H1 (cell line): Measurements from ENCODE around the gene WDR35. TPM values are rescaled to one million over a fixed set of nuclear protein-coding genes. Genes with fewer than 3 reads are reported as not detected.

Source experiments
- CTCF ChIA-PET: fragments of 300-600 bp; sonication (Branson Sonifier 250); formaldehyde crosslinking; loops from one replicate; lab custom pipeline; 2021; ENCODE audit not compliant: partially characterized antibody; lab: Charles Lee
- POLR2A ChIA-PET: fragments of 300-600 bp; sonication (Branson Sonifier 250); formaldehyde crosslinking; loops from one replicate; lab custom pipeline; 2021; ENCODE audit warnings: inconsistent platforms; ENCODE audit not compliant: partially characterized antibody; lab: Charles Lee
- DNase-seq, 2 experiments: peaks; one replicate each; pipeline versions ENCODE4 v3.0.0 to v3.0.0-alpha.2; 2010 to 2022; ENCODE audit warnings: low spot score in 2 of 2, low read depth in 1 of 2, mixed read lengths in 1 of 2
- FAIRE-seq: peaks from 2 replicates; lab custom pipeline; 2011; peaks lifted over from hg19 to GRCh38; lab: Jason Lieb, UNC
- H2AFZ ChIP-seq: 2 replicates; pipeline ENCODE4 v1.8.1; 2012; ENCODE audit warnings: low read length, inconsistent platforms
- H2AK5ac ChIP-seq: 2 replicates; pipeline ENCODE4 v1.6.1; 2013; ENCODE audit warnings: low read depth, low read length
- H2BK120ac ChIP-seq: replicated peaks from 2 replicates; pipeline ENCODE3; 2013; ENCODE audit warnings: low read depth, low read length, inconsistent platforms
- H2BK12ac ChIP-seq: 2 replicates; pipeline ENCODE4 v1.6.1; 2013; ENCODE audit warnings: low read depth, low read length
- H2BK15ac ChIP-seq: 2 replicates; pipeline ENCODE4 v1.6.1; 2013; ENCODE audit warnings: low read length
- H2BK20ac ChIP-seq: 2 replicates; pipeline ENCODE4 v1.6.1; 2013; ENCODE audit warnings: low read length
- H2BK5ac ChIP-seq: 2 replicates; pipeline ENCODE4 v1.6.1; 2013; ENCODE audit warnings: low read depth, low read length
- H3K14ac ChIP-seq: 2 replicates; pipeline ENCODE4 v1.6.1; 2013; ENCODE audit warnings: inconsistent platforms; ENCODE audit not compliant: insufficient read length
- H3K18ac ChIP-seq: 2 replicates; pipeline ENCODE4 v1.6.1; 2013; ENCODE audit warnings: low read length; ENCODE audit errors: extremely low read depth
- H3K23ac ChIP-seq: 2 replicates; pipeline ENCODE4 v1.6.1; 2013; ENCODE audit warnings: inconsistent platforms; ENCODE audit not compliant: insufficient read length
- H3K23me2 ChIP-seq: 2 replicates; pipeline ENCODE4 v1.6.1; 2013; ENCODE audit warnings: low read depth, low read length
- H3K27ac ChIP-seq: 2 replicates; pipeline ENCODE4 v1.6.1; 2011; ENCODE audit warnings: low read depth, low read length, inconsistent platforms
- H3K27me3 ChIP-seq, 4 experiments: replicated peaks in 1 of 4; 1 replicate in 1 of 4; 2 replicates in 3 of 4; pipeline versions ENCODE4 v1.6.1 to v1.8.1; 2011 to 2013; ENCODE audit warnings: low read length in 3 of 4, mild to moderate bottlenecking in 3 of 4, inconsistent platforms in 2 of 4, mixed read lengths in 2 of 4, moderate library complexity in 1 of 4; ENCODE audit not compliant: control insufficient read depth in 3 of 4, insufficient read depth in 3 of 4; ENCODE audit errors: extremely low read depth in 1 of 4
- H3K36me3 ChIP-seq, 4 experiments: 2 replicates each; pipeline versions ENCODE4 v1.6.1 to v1.8.1; 2011 to 2013; ENCODE audit warnings: mild to moderate bottlenecking in 4 of 4, low read length in 3 of 4, moderate library complexity in 2 of 4, control low read depth in 1 of 4, inconsistent platforms in 1 of 4; ENCODE audit not compliant: insufficient read depth in 4 of 4, control insufficient read depth in 2 of 4
- H3K4ac ChIP-seq: replicated peaks from 2 replicates; pipeline ENCODE3; 2013; ENCODE audit warnings: low read length, low read depth, mixed read lengths, inconsistent platforms; ENCODE audit not compliant: insufficient read length
- H3K4me1 ChIP-seq, 4 experiments: replicated peaks in 1 of 4; 1 replicate in 1 of 4; 2 replicates in 3 of 4; pipeline versions ENCODE4 v1.6.1 to v1.8.1; 2011 to 2013; ENCODE audit warnings: low read length in 3 of 4, inconsistent platforms in 2 of 4, mixed read lengths in 1 of 4; ENCODE audit not compliant: insufficient read depth in 4 of 4, control insufficient read depth in 3 of 4
- H3K4me2 ChIP-seq, 2 experiments: 2 replicates each; pipeline versions ENCODE4 v1.6.1 to v1.8.1; 2011 to 2013; ENCODE audit warnings: low read depth in 2 of 2, low read length in 2 of 2, control low read depth in 1 of 2, inconsistent platforms in 1 of 2, mild to moderate bottlenecking in 1 of 2; ENCODE audit not compliant: insufficient read depth in 1 of 2
- H3K4me3 ChIP-seq, 4 experiments: fragments of 200-600, 300-600 bp in 1 of 4; sonication (generic), shearing (Covaris generic), sonication (Bioruptor Twin) in 1 of 4; 2 replicates each; pipeline versions ENCODE4 v1.5.1 to v1.8.1; 2011 to 2016; ENCODE audit warnings: low read length in 4 of 4, low read depth in 3 of 4, control low read depth in 2 of 4, inconsistent platforms in 2 of 4, mild to moderate bottlenecking in 2 of 4, mixed read lengths in 1 of 4, moderate library complexity in 1 of 4; ENCODE audit not compliant: insufficient read depth in 2 of 4; ENCODE audit errors: extremely low read depth in 1 of 4
- H3K56ac ChIP-seq: replicated peaks from 2 replicates; pipeline ENCODE3; 2013; ENCODE audit warnings: low read depth, mild to moderate bottlenecking, mixed read lengths, low read length, inconsistent platforms; ENCODE audit not compliant: insufficient read length
- H3K79me1 ChIP-seq: 2 replicates; pipeline ENCODE4 v1.6.1; 2013; ENCODE audit warnings: low read depth, low read length, control low read depth
- H3K79me2 ChIP-seq, 2 experiments: 2 replicates each; pipeline versions ENCODE4 v1.6.1 to v1.8.1; 2012 to 2013; ENCODE audit warnings: low read length in 2 of 2, mild to moderate bottlenecking in 2 of 2, inconsistent platforms in 1 of 2; ENCODE audit not compliant: insufficient read depth in 2 of 2, control insufficient read depth in 1 of 2
- H3K9ac ChIP-seq, 4 experiments: replicated peaks in 1 of 4; 1 replicate in 1 of 4; 2 replicates in 3 of 4; pipeline versions ENCODE4 v1.6.1 to v1.8.1; 2011 to 2013; ENCODE audit warnings: low read depth in 3 of 4, low read length in 3 of 4, control low read depth in 2 of 4, mild to moderate bottlenecking in 2 of 4, moderate library complexity in 2 of 4, inconsistent platforms in 1 of 4; ENCODE audit errors: extremely low read depth in 1 of 4
- H3K9me3 ChIP-seq, 2 experiments: 2 replicates each; pipeline versions ENCODE4 v1.6.1 to v1.8.1; 2012 to 2013; ENCODE audit warnings: mild to moderate bottlenecking in 2 of 2, moderate library complexity in 2 of 2, control low read depth in 1 of 2, inconsistent platforms in 1 of 2, low read depth in 1 of 2, low read length in 1 of 2, mixed read lengths in 1 of 2; ENCODE audit not compliant: insufficient read depth in 2 of 2
- H4K20me1 ChIP-seq, 2 experiments: replicated peaks in 1 of 2; 2 replicates each; pipeline versions ENCODE3 to v1.8.1; 2011 to 2013; ENCODE audit warnings: inconsistent platforms in 2 of 2, low read length in 2 of 2, mild to moderate bottlenecking in 1 of 2; ENCODE audit not compliant: insufficient read depth in 2 of 2, control insufficient read depth in 1 of 2
- H4K5ac ChIP-seq: 2 replicates; pipeline ENCODE4 v1.6.1; 2013; ENCODE audit warnings: low read length, low read depth, mixed read lengths, inconsistent platforms; ENCODE audit not compliant: insufficient read length
- H4K8ac ChIP-seq: 2 replicates; pipeline ENCODE4 v1.8.0; 2013; ENCODE audit warnings: mild to moderate bottlenecking, moderate library complexity, low read length, inconsistent platforms; ENCODE audit not compliant: insufficient read depth; ENCODE audit errors: extremely low read depth
- H4K91ac ChIP-seq: replicated peaks from 2 replicates; pipeline ENCODE3; 2013; ENCODE audit warnings: low read length, mixed read lengths, inconsistent platforms; ENCODE audit not compliant: insufficient read length
- BCL11A ChIP-seq, 2 experiments: IDR thresholded peaks; one replicate each; pipeline ENCODE4 v1.6.1; 2011; ENCODE audit warnings: low read depth in 2 of 2, low read length in 2 of 2, mild to moderate bottlenecking in 2 of 2
- BRCA1 ChIP-seq: IDR thresholded peaks from 2 replicates; pipeline ENCODE4 v1.6.1; 2012; ENCODE audit warnings: low read depth, low read length, improper control_type of control experiment
- CREB1 ChIP-seq: IDR thresholded peaks from 2 replicates; pipeline ENCODE4 v1.6.1; 2012; ENCODE audit warnings: inconsistent platforms
- CTBP2 ChIP-seq: IDR thresholded peaks from 2 replicates; pipeline ENCODE4 v1.7.0; 2011; ENCODE audit warnings: borderline replicate concordance, mild to moderate bottlenecking, moderate library complexity, mixed read lengths, low read length; ENCODE audit not compliant: insufficient read depth, insufficient read length
- EGR1 ChIP-seq: IDR thresholded peaks from 2 replicates; pipeline ENCODE4 v1.6.1; 2011; ENCODE audit warnings: low read depth, low read length, borderline replicate concordance
- EP300 ChIP-seq, 2 experiments: IDR thresholded peaks; 1 replicate in 1 of 2; 2 replicates in 1 of 2; pipeline ENCODE4 v1.6.1; 2011 to 2012; ENCODE audit warnings: low read depth in 2 of 2, low read length in 2 of 2, mild to moderate bottlenecking in 2 of 2, borderline replicate concordance in 1 of 2, inconsistent platforms in 1 of 2, moderate library complexity in 1 of 2
- EZH2 ChIP-seq: fragments of 200-600 bp; sonication (generic); IDR thresholded peaks from 2 replicates; pipeline ENCODE4 v1.7.1; 2012; ENCODE audit warnings: low read depth, mild to moderate bottlenecking, moderate library complexity, low read length, inconsistent platforms; ENCODE audit not compliant: severe bottlenecking
- HDAC6 ChIP-seq: IDR thresholded peaks from one replicate; pipeline ENCODE4 v1.7.1; 2012; ENCODE audit warnings: low read depth, mild to moderate bottlenecking, inconsistent platforms, low read length, moderate library complexity
- POLR2A ChIP-seq, 2 experiments: IDR thresholded peaks; 1 replicate in 1 of 2; 2 replicates in 1 of 2; pipeline ENCODE4 v1.6.1; 2011; ENCODE audit warnings: low read depth in 2 of 2, low read length in 2 of 2, mild to moderate bottlenecking in 2 of 2; ENCODE audit errors: control extremely low read depth in 1 of 2
- SIN3A ChIP-seq, 2 experiments: IDR thresholded peaks in 1 of 2; conservative IDR thresholded peaks in 1 of 2; 2 replicates each; pipeline ENCODE4 v1.6.1; 2011 to 2012; ENCODE audit warnings: low read length in 2 of 2, improper control_type of control experiment in 1 of 2, low read depth in 1 of 2, mild to moderate bottlenecking in 1 of 2
- SRF ChIP-seq: IDR thresholded peaks from 2 replicates; pipeline ENCODE4 v1.6.1; 2011; ENCODE audit warnings: mild to moderate bottlenecking, low read depth, low read length, moderate library complexity
- TEAD4 ChIP-seq: IDR thresholded peaks from 2 replicates; pipeline ENCODE4 v1.6.1; 2012; ENCODE audit warnings: low read depth, low read length, inconsistent platforms, mixed read lengths
- YY1 ChIP-seq: IDR thresholded peaks from 2 replicates; pipeline ENCODE4 v1.6.1; 2011; ENCODE audit warnings: low read depth, mild to moderate bottlenecking, low read length
- WGBS, 2 experiments: shearing (Covaris generic) in 1 of 2; methylation state at CpG; one replicate each; pipeline versions ENCODE4 v1.1.6 to v1.1.7; 2013 to 2015; ENCODE audit warnings: low lambda C conversion rate in 2 of 2, mixed read lengths in 2 of 2, inconsistent platforms in 1 of 2, low coverage in 1 of 2, missing lambda C conversion rate in 1 of 2; ENCODE audit not compliant: insufficient replicate concordance in 2 of 2, insufficient coverage in 1 of 2, insufficient read length in 1 of 2; ENCODE audit errors: extremely low coverage in 1 of 2, missing lambda C conversion rate in 1 of 2; 5-methylcytosine and 5-hydroxymethylcytosine counted together
- polyA plus RNA-seq, 7 experiments: library from polyadenylated mRNA; depleted of rRNA in 3 of 7; stranded (reverse) in 5 of 7; unstranded in 2 of 7; fragments of >200 nt in 5 of 7; fragments of 200-250 nt in 2 of 7; gene quantifications; 1 replicate in 5 of 7; 2 replicates in 1 of 7; 4 replicates in 1 of 7; pipeline versions ENCODE4 v1.2.1 to v1.2.3, GENCODE V29; 2011 to 2013; ENCODE audit warnings: missing spikeins in 2 of 7, mixed read lengths in 2 of 7
- total RNA-seq: library from RNA; stranded (reverse); fragmentation: NEBNext Ultra II Directional; extraction: Animal tissue kit (Norgen Biotek cat#: 25700); gene quantifications from 2 replicates; pipeline ENCODE4 v1.2.1, GENCODE V29; 2021
- TF ChIP-seq, protein P1 (sequence below): IDR thresholded peaks from 2 replicates; pipeline ENCODE4 v1.6.1; 2011; ENCODE audit warnings: low read length, improper control_type of control experiment

The WDR35 gene
- total and polyA plus RNA-seq, 2 of the 8 experiments (the other 6 are each of a cell fraction or from before 2014, with no cell fraction given) = 9.0 to 25.5 TPM

GRCh38 chr2:19971691-19972090, 18.2 kb downstream of the WDR35 start:
- H3K18ac ChIP-seq = no peak overlapping the region
- no peaks in the 10 kb centered on the region for H3K23me2 ChIP-seq
- 89% methylated on average over 3 of the region's 3 CpGs; no CpG with 5 or more reads in 1 of the 2 experiments for WGBS, 2 experiments
- no peaks in the 10 kb centered on the region for H3K9me3 ChIP-seq
- H3K23ac ChIP-seq = no peak overlapping the region
- no peak overlapping the region for H2AFZ ChIP-seq
- no peak overlapping the region for H2BK12ac ChIP-seq
- ChIA-PET POLR2A (interaction anchor here (0.6 kb wide), 1 partner anchor 170 kb away, joined by 4 read pairs; no protein-coding TSS in a partner anchor), CTCF (interaction anchor here (1.2 to 1.5 kb wide), 3 partner anchors 16 to 319 kb away, joined by 4 to 7 read pairs (median 6); no protein-coding TSS in a partner anchor)
- DNase-seq (no peak), FAIRE-seq (no peak)
- H3K4me3 ChIP-seq = no peak overlapping the region
- H3K14ac ChIP-seq = no peak overlapping the region
- no peak overlapping the region for H4K8ac ChIP-seq
- H3K4me2 ChIP-seq = no peak overlapping the region
- H4K5ac ChIP-seq = no peak overlapping the region
- H3K9ac ChIP-seq = no peak overlapping the region
- no peaks in the 10 kb centered on the region for H3K27me3 ChIP-seq
- H2BK5ac ChIP-seq = no peak overlapping the region
- H2BK15ac ChIP-seq = no peak overlapping the region
- no peak overlapping the region for H2BK20ac ChIP-seq
- H3K56ac ChIP-seq = no peak overlapping the region
- H3K79me2 ChIP-seq = no peaks in the 10 kb centered on the region
- no peaks in the 10 kb centered on the region for H4K20me1 ChIP-seq
- no peak overlapping the region for H2AK5ac ChIP-seq
- peaks cover 2 to 24% (median 10%) of the 10 kb centered on the region in 4 experiments; a peak in 7 of 8 replicates for H3K36me3 ChIP-seq
- no peak overlapping the region for H2BK120ac ChIP-seq
- H4K91ac ChIP-seq = no peak overlapping the region
- no peak overlapping the region for H3K4ac ChIP-seq
- H3K27ac ChIP-seq = no peak overlapping the region
- no peaks in the 10 kb centered on the region for H3K4me1 ChIP-seq
- H3K79me1 ChIP-seq = no peaks in the 10 kb centered on the region
- TF ChIP-seq YY1 = no peak
- TF ChIP-seq BRCA1 = no peak
- no peak for TF ChIP-seq SIN3A (conservative IDR thresholded peaks at IDR 0.05 in 1 of 2, IDR thresholded peaks at IDR 0.05 in 1 of 2; ENCODE audit: low read depth in 1 of 2, low read length in 2 of 2)
- TF ChIP-seq CTBP2 = no peak
- no peak for TF ChIP-seq TEAD4
- TF ChIP-seq EP300 (IDR thresholded peaks at IDR 0.05; ENCODE audit: borderline replicate concordance in 1 of 2, low read depth in 2 of 2, low read length in 2 of 2) = no peak
- TF ChIP-seq SRF = no peak
- no peak for TF ChIP-seq POLR2A (IDR thresholded peaks at IDR 0.05; ENCODE audit: control extremely low read depth in 1 of 2, low read depth in 2 of 2, low read length in 2 of 2)
- TF ChIP-seq EZH2 = no peak
- no peak for TF ChIP-seq HDAC6
- no peak for TF ChIP-seq BCL11A (IDR thresholded peaks at IDR 0.05; ENCODE audit: low read depth in 2 of 2, low read length in 2 of 2)
- TF ChIP-seq EGR1 = no peak
- no peak for TF ChIP-seq CREB1
- TF ChIP-seq, protein P1, sequence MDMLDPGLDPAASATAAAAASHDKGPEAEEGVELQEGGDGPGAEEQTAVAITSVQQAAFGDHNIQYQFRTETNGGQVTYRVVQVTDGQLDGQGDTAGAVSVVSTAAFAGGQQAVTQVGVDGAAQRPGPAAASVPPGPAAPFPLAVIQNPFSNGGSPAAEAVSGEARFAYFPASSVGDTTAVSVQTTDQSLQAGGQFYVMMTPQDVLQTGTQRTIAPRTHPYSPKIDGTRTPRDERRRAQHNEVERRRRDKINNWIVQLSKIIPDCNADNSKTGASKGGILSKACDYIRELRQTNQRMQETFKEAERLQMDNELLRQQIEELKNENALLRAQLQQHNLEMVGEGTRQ = no peak
